ENCODE data around the gene SLC38A9. TPM values are rescaled to one million over a fixed set of nuclear protein-coding genes. Genes with fewer than 3 reads are reported as not detected.
"Not testable (repeated sequence)": the region's sequence is repeated elsewhere in the genome, so short reads cannot be mapped to it uniquely, and the experiment has no call there.

Gene SLC38A9
- total and polyA plus RNA-seq, 10 donors, result 7.9 to 45.0 (median 27.5) TPM

DNA sequence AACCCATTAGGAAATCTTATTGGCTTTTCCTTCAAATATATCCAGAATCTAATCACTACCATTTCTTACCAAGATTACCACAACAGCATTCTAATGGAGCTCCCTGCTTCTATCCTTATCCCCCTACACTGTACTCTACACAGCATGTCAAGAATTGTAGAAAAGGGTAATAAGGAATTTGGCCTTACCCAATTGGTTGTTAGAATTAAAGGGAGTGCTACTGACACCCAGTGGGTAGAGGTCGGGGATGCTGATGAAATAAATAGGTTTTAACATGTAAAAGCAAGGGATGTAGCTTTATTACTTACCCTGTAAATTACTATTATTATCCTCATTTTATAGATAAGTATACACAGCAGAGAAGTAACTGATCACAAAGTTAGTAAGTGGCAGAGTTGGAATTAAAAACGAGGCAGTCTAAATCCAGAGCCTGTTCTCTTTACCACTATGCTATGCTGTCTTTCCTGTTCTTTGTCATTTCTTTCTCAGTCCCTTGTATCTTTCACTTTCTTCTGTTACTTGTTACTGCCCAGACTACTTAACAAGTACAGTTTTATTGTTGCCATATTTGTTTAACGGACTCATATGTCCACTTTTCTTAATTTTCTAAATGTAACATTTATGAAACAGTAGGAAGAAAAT, 10.5 kb downstream of the SLC38A9 start:
- no peaks in the 10 kb centered on the region for H3K27me3 ChIP-seq (replicated peaks in 1 of 7)
- DNase-seq, result no peak
- intact Hi-C loops (cut with DNase I; ENCODE audit: low total_unique reads), result no loop called here
- H3K27ac ChIP-seq, result no peak overlapping the region
- H3K4me3 ChIP-seq, result no peak overlapping the region
- TF ChIP-seq, protein P1, sequence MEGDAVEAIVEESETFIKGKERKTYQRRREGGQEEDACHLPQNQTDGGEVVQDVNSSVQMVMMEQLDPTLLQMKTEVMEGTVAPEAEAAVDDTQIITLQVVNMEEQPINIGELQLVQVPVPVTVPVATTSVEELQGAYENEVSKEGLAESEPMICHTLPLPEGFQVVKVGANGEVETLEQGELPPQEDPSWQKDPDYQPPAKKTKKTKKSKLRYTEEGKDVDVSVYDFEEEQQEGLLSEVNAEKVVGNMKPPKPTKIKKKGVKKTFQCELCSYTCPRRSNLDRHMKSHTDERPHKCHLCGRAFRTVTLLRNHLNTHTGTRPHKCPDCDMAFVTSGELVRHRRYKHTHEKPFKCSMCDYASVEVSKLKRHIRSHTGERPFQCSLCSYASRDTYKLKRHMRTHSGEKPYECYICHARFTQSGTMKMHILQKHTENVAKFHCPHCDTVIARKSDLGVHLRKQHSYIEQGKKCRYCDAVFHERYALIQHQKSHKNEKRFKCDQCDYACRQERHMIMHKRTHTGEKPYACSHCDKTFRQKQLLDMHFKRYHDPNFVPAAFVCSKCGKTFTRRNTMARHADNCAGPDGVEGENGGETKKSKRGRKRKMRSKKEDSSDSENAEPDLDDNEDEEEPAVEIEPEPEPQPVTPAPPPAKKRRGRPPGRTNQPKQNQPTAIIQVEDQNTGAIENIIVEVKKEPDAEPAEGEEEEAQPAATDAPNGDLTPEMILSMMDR (IDR thresholded peaks at IDR 0.05 in 8 of 11, conservative IDR thresholded peaks at IDR 0.05 in 3 of 11), result no peak
- TF ChIP-seq POLR2A (IDR thresholded peaks at IDR 0.05), result no peak
- TF ChIP-seq POLR2AphosphoS5 (IDR thresholded peaks at IDR 0.05), result no peak
- H3K36me3 ChIP-seq, result peaks cover 0 to 24% (median 2%) of the 10 kb centered on the region in 6 donors
- H3K9me3 ChIP-seq, result no peaks in the 10 kb centered on the region
- 83 to 93% (median 84%) methylated on average over 3 of the region's 3 CpGs for WGBS, 5 donors
- H3K4me1 ChIP-seq, result peaks cover 0 to 14% (median 2%) of the 10 kb centered on the region in 6 donors

DNA sequence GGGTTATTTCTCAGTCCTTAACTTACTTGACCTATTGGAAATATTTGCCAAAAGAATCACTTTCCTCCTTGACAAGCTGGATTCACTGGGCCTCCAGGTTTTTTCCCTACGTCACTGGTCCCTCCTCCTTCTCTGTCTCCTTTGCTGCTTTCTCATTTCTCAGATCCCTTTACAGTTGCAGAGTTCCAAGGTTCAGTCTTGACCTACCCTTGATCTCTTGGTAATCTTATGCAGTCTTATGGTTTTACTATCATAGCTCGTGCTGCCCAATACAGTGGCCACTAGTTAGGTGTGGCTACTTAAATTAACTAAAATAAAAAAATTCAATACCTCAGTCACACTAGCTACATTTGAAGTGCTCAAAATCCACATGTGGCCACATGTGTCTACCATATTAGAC, 11.4 kb downstream of the SLC38A9 start:
- Histone ChIP-seq H3K36me3 (peaks cover 0 to 26% (median 2%) of the 10 kb centered on the region in 6 donors), H3K9me3 (no peaks in the 10 kb centered on the region), H3K27me3 (replicated peaks in 1 of 7) (no peaks in the 10 kb centered on the region), H3K4me1 (peaks cover 0 to 14% (median 2%) of the 10 kb centered on the region in 6 donors), H3K4me3 (no peak overlapping the region), H3K27ac (no peak overlapping the region)
- intact Hi-C loops (cut with DNase I; ENCODE audit: low total_unique reads), result no loop called here
- TF ChIP-seq, protein P1 (IDR thresholded peaks at IDR 0.05 in 8 of 11, conservative IDR thresholded peaks at IDR 0.05 in 3 of 11), result no peak
- TF ChIP-seq POLR2A (IDR thresholded peaks at IDR 0.05), result no peak
- TF ChIP-seq POLR2AphosphoS5 (IDR thresholded peaks at IDR 0.05), result no peak
- 85 to 95% (median 92%) methylated on average over 1 to 2 of the region's 2 CpGs for WGBS, 5 donors
- DNase-seq, result no peak

DNA sequence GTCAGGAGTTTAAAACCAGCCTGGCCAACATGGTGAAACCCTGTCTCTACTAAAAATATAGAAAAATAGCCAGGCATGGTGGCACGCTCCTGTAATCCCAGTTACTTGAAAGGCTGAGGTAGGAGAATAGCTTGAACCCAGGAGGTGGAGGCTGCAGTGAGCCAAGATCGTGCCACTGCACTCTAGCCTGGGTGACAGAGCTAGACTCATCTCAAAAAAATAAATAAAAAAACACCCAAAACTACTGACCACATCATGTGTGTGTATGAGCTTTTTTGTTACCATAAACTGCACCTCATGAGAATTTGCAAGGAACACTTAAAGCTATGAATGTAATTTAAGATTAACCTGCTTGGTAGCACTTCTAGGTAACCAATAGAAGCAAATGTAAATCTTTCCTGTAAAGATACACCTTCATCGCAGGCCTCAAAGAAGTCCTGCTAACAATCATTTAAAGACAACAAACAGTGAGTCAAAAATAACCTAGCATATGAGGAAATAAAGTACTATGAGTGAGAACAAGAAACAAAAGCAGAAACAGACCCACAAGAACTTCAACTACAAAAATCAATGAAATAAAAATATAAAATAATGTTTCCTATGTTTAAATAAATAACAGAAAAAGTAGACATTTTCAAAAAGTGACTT, 13.0 kb downstream of the SLC38A9 start:
- TF ChIP-seq POLR2A (IDR thresholded peaks at IDR 0.05) (no peak), POLR2AphosphoS5 (IDR thresholded peaks at IDR 0.05) (no peak)
- TF ChIP-seq, protein P1 (IDR thresholded peaks at IDR 0.05 in 8 of 11, conservative IDR thresholded peaks at IDR 0.05 in 3 of 11), result no peak
- no peaks in the 10 kb centered on the region for H3K27me3 ChIP-seq (replicated peaks in 1 of 7)
- H3K27ac ChIP-seq, result no peak overlapping the region
- H3K4me3 ChIP-seq, result no peak overlapping the region
- no peak for DNase-seq
- H3K36me3 ChIP-seq, result peaks cover 0 to 33% (median 2%) of the 10 kb centered on the region in 6 donors
- H3K9me3 ChIP-seq, result no peaks in the 10 kb centered on the region
- whole genome bisulfite sequencing, 5 donors, result 83 to 85% (median 84%) methylated on average over 3 of the region's 3 CpGs
- peaks cover 0 to 14% (median 2%) of the 10 kb centered on the region in 6 donors for H3K4me1 ChIP-seq
- intact Hi-C loops (cut with DNase I; ENCODE audit: low total_unique reads), result loop anchor here (10.0 kb wide), 1 partner anchor 354 kb away; no protein-coding TSS in a partner anchor

DNA sequence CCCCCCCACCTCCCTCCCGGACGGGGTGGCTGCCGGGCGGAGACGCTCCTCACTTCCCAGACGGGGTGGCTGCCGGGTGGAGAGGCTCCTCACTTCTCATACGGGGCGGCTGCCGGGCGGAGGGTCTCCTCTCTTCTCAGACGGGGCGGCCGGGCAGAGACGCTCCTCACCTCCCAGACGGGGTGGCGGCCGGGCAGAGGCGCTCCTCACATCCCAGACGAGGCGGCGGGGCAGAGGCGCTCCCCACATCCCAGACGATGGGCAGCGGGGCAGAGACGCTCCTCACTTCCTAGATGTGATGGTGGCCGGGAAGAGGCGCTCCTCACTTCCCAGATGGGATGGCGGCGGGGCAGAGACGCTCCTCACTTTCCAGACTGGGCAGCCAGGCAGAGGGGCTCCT, 15.4 kb downstream of the SLC38A9 start:
- not testable (repeated sequence) for H3K4me1 ChIP-seq; H3K4me3 ChIP-seq; DNase-seq; H3K27ac ChIP-seq; H3K27me3 ChIP-seq (replicated peaks in 1 of 7); H3K9me3 ChIP-seq
- WGBS, 5 donors, result 95 to 99% (median 95%) methylated on average over 14 to 31 of the region's 31 CpGs; no CpG with 5 or more reads in 2 of the 5 donors
- H3K36me3 ChIP-seq, result peaks cover 0 to 27% (median 4%) of the 10 kb centered on the region in 6 donors
- intact Hi-C loops (cut with DNase I; ENCODE audit: low total_unique reads), result loop anchor here (10.0 kb wide), 1 partner anchor 352 kb away; no protein-coding TSS in a partner anchor

All from spleen (tissue), 11 donors.